GM06990 (cell line): ENCODE results near the gene TMEM207.

Source experiments
- DNase-seq: peaks from one replicate; pipeline ENCODE4 v3.0.0-alpha.2; 2011; ENCODE audit not compliant: insufficient read length; ENCODE audit errors: extremely low read depth
- H3K27me3 ChIP-seq: replicated peaks from 2 replicates; pipeline ENCODE4 v1.6.0; 2011; ENCODE audit warnings: low read length; ENCODE audit not compliant: control insufficient read depth, insufficient read depth
- H3K36me3 ChIP-seq: 2 replicates; pipeline ENCODE4 v1.5.1; 2011; ENCODE audit warnings: low read length; ENCODE audit not compliant: control insufficient read depth, insufficient read depth
- H3K4me3 ChIP-seq: replicated peaks from 2 replicates; pipeline ENCODE4 v1.5.1; 2011; ENCODE audit warnings: low read depth, mild to moderate bottlenecking, control low read depth, low read length
- TF ChIP-seq, protein P1 (sequence below): IDR thresholded peaks from 2 replicates; pipeline ENCODE4 v1.5.1; 2011; ENCODE audit warnings: low read length, control low read depth, mild to moderate bottlenecking, inconsistent platforms; ENCODE audit not compliant: insufficient read depth, poor library complexity, severe bottlenecking

Gene TMEM207

GRCh38 chr3:190456770-190457169 lies 7.1 kb upstream of the TMEM207 start:
- no peak for DNase-seq
- H3K27me3 ChIP-seq: no peaks in the 10 kb centered on the region
- H3K4me3 ChIP-seq: no peak overlapping the region

DNA sequence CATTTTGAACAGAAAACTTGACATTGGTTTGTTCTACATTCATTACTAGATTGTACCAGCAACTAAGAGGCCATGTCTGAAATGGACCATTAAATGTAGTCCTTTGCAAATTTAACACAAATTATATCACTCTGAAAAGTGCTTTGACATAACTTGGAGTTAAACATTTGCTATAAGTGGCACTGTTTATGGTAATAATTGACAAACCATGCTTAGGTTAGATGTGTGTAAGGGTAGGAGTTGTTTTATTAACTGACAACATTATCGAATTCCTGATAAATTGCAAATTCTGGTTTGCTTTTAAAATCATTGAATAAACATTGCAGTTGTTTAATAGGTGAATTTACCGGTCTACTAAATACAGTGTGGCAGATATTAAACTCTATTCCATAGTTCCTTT lies 6.1 kb upstream of the TMEM207 start:
- no peaks in the 10 kb centered on the region for H3K36me3 ChIP-seq
- DNase-seq: no peak
- H3K27me3 ChIP-seq: no peaks in the 10 kb centered on the region
- TF ChIP-seq, protein P1, sequence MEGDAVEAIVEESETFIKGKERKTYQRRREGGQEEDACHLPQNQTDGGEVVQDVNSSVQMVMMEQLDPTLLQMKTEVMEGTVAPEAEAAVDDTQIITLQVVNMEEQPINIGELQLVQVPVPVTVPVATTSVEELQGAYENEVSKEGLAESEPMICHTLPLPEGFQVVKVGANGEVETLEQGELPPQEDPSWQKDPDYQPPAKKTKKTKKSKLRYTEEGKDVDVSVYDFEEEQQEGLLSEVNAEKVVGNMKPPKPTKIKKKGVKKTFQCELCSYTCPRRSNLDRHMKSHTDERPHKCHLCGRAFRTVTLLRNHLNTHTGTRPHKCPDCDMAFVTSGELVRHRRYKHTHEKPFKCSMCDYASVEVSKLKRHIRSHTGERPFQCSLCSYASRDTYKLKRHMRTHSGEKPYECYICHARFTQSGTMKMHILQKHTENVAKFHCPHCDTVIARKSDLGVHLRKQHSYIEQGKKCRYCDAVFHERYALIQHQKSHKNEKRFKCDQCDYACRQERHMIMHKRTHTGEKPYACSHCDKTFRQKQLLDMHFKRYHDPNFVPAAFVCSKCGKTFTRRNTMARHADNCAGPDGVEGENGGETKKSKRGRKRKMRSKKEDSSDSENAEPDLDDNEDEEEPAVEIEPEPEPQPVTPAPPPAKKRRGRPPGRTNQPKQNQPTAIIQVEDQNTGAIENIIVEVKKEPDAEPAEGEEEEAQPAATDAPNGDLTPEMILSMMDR: no peak
- H3K4me3 ChIP-seq: no peak overlapping the region

More at GRCh38 chr3:190456770-190457169, 7.1 kb upstream of the TMEM207 start:
- H3K36me3 ChIP-seq: no peaks in the 10 kb centered on the region
- TF ChIP-seq, protein P1: no peak

DNA sequence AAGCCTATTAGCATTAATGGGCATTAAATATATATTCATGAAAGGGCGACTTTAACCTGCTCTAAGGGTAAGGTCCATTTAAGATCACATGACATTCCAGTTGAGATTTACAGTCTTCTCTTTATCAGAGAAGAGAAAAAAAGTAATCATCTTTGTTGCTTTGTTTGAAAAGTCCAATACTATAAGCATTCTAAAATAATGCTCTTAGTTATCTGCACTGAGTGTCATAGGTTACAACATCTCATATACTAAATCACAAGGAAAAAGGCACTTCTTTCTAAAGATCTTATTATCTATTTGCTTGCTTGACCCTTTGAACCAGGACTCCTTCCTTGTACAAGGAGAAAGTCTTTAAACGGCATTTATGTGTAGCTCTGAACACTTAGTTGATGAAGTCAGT lies 1.4 kb downstream of the TMEM207 start:
- Histone ChIP-seq H3K36me3 (no peaks in the 10 kb centered on the region), H3K4me3 (no peak overlapping the region), H3K27me3 (no peaks in the 10 kb centered on the region)
- no peak for DNase-seq
- TF ChIP-seq, protein P1: no peak

DNA sequence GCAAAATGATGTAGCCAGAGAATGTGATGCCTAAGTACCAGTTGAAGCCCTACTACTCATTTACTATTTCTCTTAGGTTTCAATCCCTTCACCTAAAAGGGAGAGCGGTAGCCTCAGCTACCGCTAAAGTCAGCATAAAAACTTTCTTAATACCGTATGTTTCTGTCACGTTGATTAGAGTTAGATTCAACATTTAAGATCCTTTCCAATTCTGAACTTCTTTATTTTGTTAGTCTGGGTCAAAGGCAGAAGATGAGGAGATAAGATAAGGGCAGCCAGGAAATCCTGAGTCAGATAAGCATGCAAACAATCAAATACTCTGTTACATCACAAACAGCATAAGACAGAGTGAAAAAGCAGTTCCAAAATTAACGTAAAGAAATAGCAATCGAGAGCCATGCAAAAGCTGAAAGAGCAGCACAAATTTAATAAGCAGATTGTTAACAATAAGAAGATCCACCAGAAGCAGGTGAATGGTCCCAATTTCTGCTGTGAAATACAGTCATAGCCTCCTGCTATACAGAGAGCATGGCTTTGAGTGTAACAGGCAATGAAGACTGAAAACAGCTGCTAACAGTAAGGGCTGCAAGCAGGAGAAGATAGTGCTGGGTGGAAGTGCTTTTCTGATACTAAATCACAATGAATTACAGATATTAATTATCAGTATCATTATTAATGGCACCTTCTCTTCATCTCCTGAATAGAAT lies 3.0 kb downstream of the TMEM207 start:
- no peaks in the 10 kb centered on the region for H3K36me3 ChIP-seq
- H3K4me3 ChIP-seq: no peak overlapping the region
- H3K27me3 ChIP-seq: no peaks in the 10 kb centered on the region
- TF ChIP-seq, protein P1: no peak
- no peak for DNase-seq

DNA sequence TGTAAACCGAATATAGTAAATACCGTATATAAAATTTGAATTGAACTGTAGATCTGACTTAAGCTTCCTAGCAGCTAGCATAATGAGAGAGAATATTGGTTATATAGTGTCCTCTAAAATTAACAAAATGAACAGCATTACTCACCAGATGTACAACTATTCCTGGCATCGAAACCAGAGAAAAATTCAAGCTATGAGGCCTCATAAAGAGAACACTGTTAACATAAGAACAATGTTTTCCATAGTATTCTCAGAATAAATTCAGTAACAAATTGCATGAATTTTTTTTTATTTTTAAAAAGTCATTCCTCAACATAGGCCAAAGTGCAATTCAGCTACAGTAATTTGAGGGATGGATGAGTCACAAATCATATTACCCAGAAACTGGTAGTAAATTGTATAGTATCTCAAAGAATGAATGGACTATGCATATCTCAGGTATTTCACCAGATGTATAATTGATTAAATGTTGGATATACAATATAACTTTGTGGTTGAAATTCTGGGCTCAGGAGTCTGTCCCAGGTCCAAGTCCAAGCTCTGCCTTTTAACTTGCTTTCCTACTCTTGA lies 5.0 kb downstream of the TMEM207 start:
- TF ChIP-seq, protein P1: no peak
- DNase-seq: no peak
- no peak overlapping the region for H3K4me3 ChIP-seq
- H3K27me3 ChIP-seq: no peaks in the 10 kb centered on the region
- no peaks in the 10 kb centered on the region for H3K36me3 ChIP-seq
